HG02840 (cell line): ENCODE data around the gene GOLGA6A.
A peak's percentile ranks its signal among the peaks of the same experiment; 100 is the strongest.
"Not testable (repeated sequence)": the region's sequence is repeated elsewhere in the genome, so short reads cannot be mapped to it uniquely, and the experiment has no call there.

ENCODE experiments used
- ATAC-seq: cut with Tn5 transposase; IDR thresholded peaks from one replicate; pipeline ENCODE4 v1.9.1; 2021; ENCODE audit warnings: mild to moderate bottlenecking, moderate library complexity, moderate number of reproducible peaks; ENCODE audit not compliant: unreplicated experiment, low FRiP score

Gene GOLGA6A

GRCh38 chr15:74108111-74108510 lies 25.8 kb upstream of the GOLGA6A start:
- ATAC-seq = no peak

GRCh38 chr15:74099963-74100733 lies 17.8 kb upstream of the GOLGA6A start:
- peak; percentile 80 for ATAC-seq

- not testable (repeated sequence) for ATAC-seq
Observed at GRCh38 chr15:74096753-74097474, 14.6 kb upstream of the GOLGA6A start.

- ATAC-seq = not testable (repeated sequence)
Observed at GRCh38 chr15:74095610-74096009, 13.3 kb upstream of the GOLGA6A start.

- ATAC-seq = not testable (repeated sequence)
Observed at GRCh38 chr15:74094567-74094966, 12.2 kb upstream of the GOLGA6A start.

GRCh38 chr15:74075781-74076180 lies 6.6 kb downstream of the GOLGA6A start:
- not testable (repeated sequence) for ATAC-seq

- ATAC-seq = not testable (repeated sequence)
Observed at GRCh38 chr15:74072614-74073337, 9.6 kb downstream of the GOLGA6A start.

- not testable (repeated sequence) for ATAC-seq
Observed at GRCh38 chr15:74072132-74072531, 10.2 kb downstream of the GOLGA6A start.

GRCh38 chr15:74071645-74072044 lies 10.7 kb downstream of the GOLGA6A start:
- ATAC-seq = not testable (repeated sequence)

- ATAC-seq = not testable (repeated sequence)
Observed at GRCh38 chr15:74065684-74066411, 16.5 kb downstream of the GOLGA6A start.

GRCh38 chr15:74064822-74065221 lies 17.5 kb downstream of the GOLGA6A start:
- ATAC-seq = not testable (repeated sequence)

- ATAC-seq = not testable (repeated sequence)
Observed at GRCh38 chr15:74064183-74064582, 18.2 kb downstream of the GOLGA6A start.

- ATAC-seq = not testable (repeated sequence)
Observed at GRCh38 chr15:74063425-74064146, 18.8 kb downstream of the GOLGA6A start.

GRCh38 chr15:74062671-74063070 lies 19.7 kb downstream of the GOLGA6A start:
- ATAC-seq = no peak

GRCh38 chr15:74062236-74062635 lies 20.1 kb downstream of the GOLGA6A start:
- ATAC-seq = no peak

- ATAC-seq = no peak
Observed at GRCh38 chr15:74060251-74060650, 22.1 kb downstream of the GOLGA6A start.

- ATAC-seq = not testable (repeated sequence)
Observed at GRCh38 chr15:74059050-74059833, 23.1 kb downstream of the GOLGA6A start.

- ATAC-seq = not testable (repeated sequence)
Observed at GRCh38 chr15:74056330-74056729, 26.0 kb downstream of the GOLGA6A start.

- no peak for ATAC-seq
Observed at GRCh38 chr15:74055804-74056203, 26.5 kb downstream of the GOLGA6A start.
